H9 (cell line): ENCODE data around the gene LMO3. TPM values are rescaled to one million over a fixed set of nuclear protein-coding genes. Genes with fewer than 3 reads are reported as not detected.

Experiments
- DNase-seq: peaks from one replicate; pipeline ENCODE4 v3.0.0-alpha.2; 2017
- H2AFZ ChIP-seq: one replicate; pipeline ENCODE4 v1.6.1; 2013; ENCODE audit warnings: mild to moderate bottlenecking, low read length, control low read depth, moderate library complexity
- H2AK5ac ChIP-seq: 2 replicates; pipeline ENCODE4 v1.6.1; 2013; ENCODE audit warnings: low read length, control low read depth, mixed read lengths; ENCODE audit not compliant: insufficient read length
- H2BK120ac ChIP-seq: one replicate; pipeline ENCODE4 v1.6.1; 2013; ENCODE audit warnings: low read depth, mild to moderate bottlenecking, low read length, control low read depth, inconsistent platforms; ENCODE audit not compliant: poor library complexity, severe bottlenecking
- H2BK12ac ChIP-seq: 2 replicates; pipeline ENCODE4 v1.6.1; 2013; ENCODE audit warnings: low read length, control low read depth, mixed read lengths, low read depth; ENCODE audit not compliant: insufficient read length
- H2BK15ac ChIP-seq: 2 replicates; pipeline ENCODE4 v1.6.1; 2013; ENCODE audit warnings: low read depth, low read length, control low read depth
- H2BK20ac ChIP-seq: one replicate; pipeline ENCODE4 v1.6.1; 2013; ENCODE audit warnings: low read depth, mild to moderate bottlenecking, low read length, control low read depth, inconsistent platforms; ENCODE audit not compliant: poor library complexity, severe bottlenecking
- H2BK5ac ChIP-seq: 2 replicates; pipeline ENCODE4 v1.6.1; 2013; ENCODE audit warnings: low read length, control low read depth, mixed read lengths; ENCODE audit not compliant: insufficient read length
- H3K14ac ChIP-seq: 2 replicates; pipeline ENCODE4 v1.6.1; 2013; ENCODE audit warnings: low read length, control low read depth; ENCODE audit not compliant: insufficient read depth
- H3K18ac ChIP-seq: 2 replicates; pipeline ENCODE4 v1.6.1; 2013; ENCODE audit warnings: low read depth, mild to moderate bottlenecking, mixed read lengths, low read length, control low read depth; ENCODE audit not compliant: insufficient read length
- H3K23ac ChIP-seq: 2 replicates; pipeline ENCODE4 v1.6.1; 2013; ENCODE audit warnings: low read length, control low read depth, mixed read lengths, low read depth; ENCODE audit not compliant: insufficient read length
- H3K23me2 ChIP-seq: 2 replicates; pipeline ENCODE4 v1.6.1; 2013; ENCODE audit warnings: low read depth, mild to moderate bottlenecking, mixed read lengths, low read length, control low read depth; ENCODE audit not compliant: insufficient read length, poor library complexity, severe bottlenecking
- H3K27ac ChIP-seq: 2 replicates; pipeline ENCODE4 v1.5.1; 2013; ENCODE audit warnings: low read length, control low read depth, mixed read lengths, low read depth; ENCODE audit not compliant: insufficient read length
- H3K27me3 ChIP-seq: 2 replicates; pipeline ENCODE4 v1.6.1; 2013; ENCODE audit warnings: low read length, control low read depth, inconsistent platforms; ENCODE audit not compliant: insufficient read depth
- H3K4ac ChIP-seq: 2 replicates; pipeline ENCODE4 v1.6.1; 2013; ENCODE audit warnings: low read depth, mild to moderate bottlenecking, control low read depth, inconsistent platforms, low read length, moderate library complexity
- H3K4me1 ChIP-seq: 2 replicates; pipeline ENCODE4 v1.6.1; 2013; ENCODE audit warnings: low read length, control low read depth, inconsistent platforms; ENCODE audit not compliant: insufficient read depth
- H3K4me2 ChIP-seq: 2 replicates; pipeline ENCODE4 v1.6.1; 2013; ENCODE audit warnings: low read length, control low read depth, mixed read lengths; ENCODE audit not compliant: insufficient read length, insufficient read depth
- H3K56ac ChIP-seq: 2 replicates; pipeline ENCODE4 v1.6.1; 2013; ENCODE audit warnings: low read depth, mild to moderate bottlenecking, mixed read lengths, low read length, control low read depth; ENCODE audit not compliant: insufficient read length
- H3K79me1 ChIP-seq: 2 replicates; pipeline ENCODE4 v1.6.1; 2013; ENCODE audit warnings: low read depth, mild to moderate bottlenecking, moderate library complexity, low read length, control low read depth, inconsistent platforms; ENCODE audit not compliant: insufficient read depth, poor library complexity, severe bottlenecking
- H3K79me2 ChIP-seq: 2 replicates; pipeline ENCODE4 v1.6.1; 2013; ENCODE audit warnings: low read length, control low read depth, inconsistent platforms; ENCODE audit not compliant: insufficient read depth
- H3K9ac ChIP-seq: 2 replicates; pipeline ENCODE4 v1.6.1; 2013; ENCODE audit warnings: low read length, control low read depth, mixed read lengths; ENCODE audit not compliant: insufficient read length; ENCODE audit errors: extremely low read depth
- H3K9me3 ChIP-seq: one replicate; pipeline ENCODE4 v1.6.1; 2013; ENCODE audit warnings: low read depth, low read length, inconsistent platforms; ENCODE audit not compliant: control insufficient read depth
- H3T11ph ChIP-seq: one replicate; pipeline ENCODE4 v1.6.1; 2013; ENCODE audit warnings: mild to moderate bottlenecking, low read length, control low read depth, inconsistent platforms
- H4K20me1 ChIP-seq: one replicate; pipeline ENCODE4 v1.6.1; 2013; ENCODE audit not compliant: control insufficient read depth, insufficient read length, insufficient read depth
- H4K5ac ChIP-seq: 2 replicates; pipeline ENCODE4 v1.6.1; 2013; ENCODE audit warnings: low read depth, mild to moderate bottlenecking, mixed read lengths, low read length, control low read depth; ENCODE audit not compliant: insufficient read length
- H4K8ac ChIP-seq: replicated peaks from 2 replicates; pipeline ENCODE4 v1.6.1; 2013; ENCODE audit warnings: low read length, control low read depth, mixed read lengths, low read depth; ENCODE audit not compliant: insufficient read length
- H4K91ac ChIP-seq: 2 replicates; pipeline ENCODE4 v1.6.1; 2013; ENCODE audit warnings: low read depth, mild to moderate bottlenecking, moderate library complexity, mixed read lengths, low read length, control low read depth; ENCODE audit not compliant: insufficient read length
- H3K27ac Mint-ChIP-seq, 3 experiments: 2 replicates in 2 of 3; 3 replicates in 1 of 3; pipeline ENCODE4 v1.8.0; 2020 to 2021; ENCODE audit warnings: mixed read lengths in 3 of 3, mild to moderate bottlenecking in 1 of 3, moderate library complexity in 1 of 3
- H3K27me3 Mint-ChIP-seq: 2 replicates; pipeline ENCODE4 v1.8.0; 2021; ENCODE audit warnings: low read depth, mild to moderate bottlenecking, moderate library complexity, mixed read lengths
- H3K36me3 Mint-ChIP-seq, 3 experiments: 2 replicates in 2 of 3; 3 replicates in 1 of 3; pipeline ENCODE4 v1.8.0; 2020 to 2021; ENCODE audit warnings: low read depth in 3 of 3, mixed read lengths in 3 of 3; ENCODE audit not compliant: insufficient read depth in 1 of 3
- H3K4me1 Mint-ChIP-seq, 2 experiments: 2 replicates each; pipeline ENCODE4 v1.8.0; 2020; ENCODE audit warnings: mixed read lengths in 2 of 2
- H3K4me3 Mint-ChIP-seq, 2 experiments: 2 replicates in 1 of 2; 3 replicates in 1 of 2; pipeline ENCODE4 v1.8.0; 2020 to 2021; ENCODE audit warnings: mild to moderate bottlenecking in 2 of 2, mixed read lengths in 2 of 2, moderate library complexity in 1 of 2
- H3K9me3 Mint-ChIP-seq, 2 experiments: 2 replicates in 1 of 2; 3 replicates in 1 of 2; pipeline ENCODE4 v1.8.0; 2020; ENCODE audit warnings: mild to moderate bottlenecking in 2 of 2, mixed read lengths in 2 of 2, moderate library complexity in 1 of 2
- WGBS: extraction: QIAGEN DNeasy Blood & Tissue Kit; methylation state at CpG from one replicate; pipeline ENCODE4 v1.1.7; 2013; ENCODE audit warnings: missing lambda C conversion rate, low lambda C conversion rate, mixed read lengths; ENCODE audit not compliant: insufficient read length; ENCODE audit errors: extremely low coverage; 5-methylcytosine and 5-hydroxymethylcytosine counted together
- total RNA-seq: library from RNA; stranded (reverse); gene quantifications from 2 replicates; pipeline ENCODE4 v1.2.1, GENCODE V29; 2021
- TF ChIP-seq, protein P1 (sequence below): fragments of 200-600 bp; sonication (generic); conservative IDR thresholded peaks from 3 replicates; pipeline ENCODE4 v1.8.0; 2021; ENCODE audit warnings: antibody characterized with exemption, mild to moderate bottlenecking

Gene LMO3
- total RNA-seq, 1 experiment from 2014 or later = not detected

DNA sequence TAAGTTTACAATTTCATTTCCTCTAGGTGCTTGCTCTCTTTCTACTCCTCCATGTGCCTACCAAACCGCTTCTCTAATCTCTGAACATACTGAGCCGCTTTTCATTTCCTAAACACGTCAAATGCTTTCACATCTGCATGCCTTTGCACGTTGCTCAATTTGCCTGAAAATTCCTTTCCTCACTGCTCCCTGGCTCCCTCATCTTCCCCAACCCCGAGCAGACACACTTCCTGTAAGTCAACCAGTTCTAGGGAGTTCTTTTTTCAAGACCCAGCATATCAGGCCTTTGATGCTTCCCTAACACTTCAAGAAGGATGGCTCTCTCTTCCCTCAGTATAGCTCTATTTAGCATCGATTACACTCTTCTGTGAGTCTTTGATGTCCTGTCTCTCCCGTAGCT lies 50.3 kb downstream of the LMO3 start:
- Histone ChIP-seq H4K20me1 (no peaks in the 10 kb centered on the region), H3K4ac (no peak overlapping the region), H3K79me2 (no peaks in the 10 kb centered on the region), H3K18ac (no peak overlapping the region), H3K27me3 (no peaks in the 10 kb centered on the region), H2AK5ac (no peak overlapping the region), H3K79me1 (no peaks in the 10 kb centered on the region), H4K5ac (no peak overlapping the region), H4K8ac (no peak overlapping the region), H3K9me3 (no peaks in the 10 kb centered on the region), H3K4me1 (no peaks in the 10 kb centered on the region; the same call in 1 of the 2 replicates), H3K27ac (no peak overlapping the region), H2BK20ac (no peak overlapping the region), H2BK120ac (no peak overlapping the region), H4K91ac (no peak overlapping the region), H3T11ph (no peak overlapping the region), H2BK12ac (no peak overlapping the region), H3K4me2 (no peak overlapping the region), H3K23ac (no peak overlapping the region), H2AFZ (no peak overlapping the region), H2BK5ac (no peak overlapping the region), H3K14ac (no peak overlapping the region), H3K56ac (no peak overlapping the region), H2BK15ac (no peak overlapping the region), H3K9ac (no peak overlapping the region), H3K23me2 (no peaks in the 10 kb centered on the region)
- peaks cover 27 to 36% of the 10 kb centered on the region in 2 experiments for H3K4me1 Mint-ChIP-seq
- no CpG with 5 or more reads among the region's 7 CpGs for WGBS
- H3K4me3 Mint-ChIP-seq = no peak overlapping the region
- no peaks in the 10 kb centered on the region for H3K36me3 Mint-ChIP-seq
- H3K9me3 Mint-ChIP-seq = no peaks in the 10 kb centered on the region
- peak; percentile 56 for DNase-seq
- TF ChIP-seq, protein P1, sequence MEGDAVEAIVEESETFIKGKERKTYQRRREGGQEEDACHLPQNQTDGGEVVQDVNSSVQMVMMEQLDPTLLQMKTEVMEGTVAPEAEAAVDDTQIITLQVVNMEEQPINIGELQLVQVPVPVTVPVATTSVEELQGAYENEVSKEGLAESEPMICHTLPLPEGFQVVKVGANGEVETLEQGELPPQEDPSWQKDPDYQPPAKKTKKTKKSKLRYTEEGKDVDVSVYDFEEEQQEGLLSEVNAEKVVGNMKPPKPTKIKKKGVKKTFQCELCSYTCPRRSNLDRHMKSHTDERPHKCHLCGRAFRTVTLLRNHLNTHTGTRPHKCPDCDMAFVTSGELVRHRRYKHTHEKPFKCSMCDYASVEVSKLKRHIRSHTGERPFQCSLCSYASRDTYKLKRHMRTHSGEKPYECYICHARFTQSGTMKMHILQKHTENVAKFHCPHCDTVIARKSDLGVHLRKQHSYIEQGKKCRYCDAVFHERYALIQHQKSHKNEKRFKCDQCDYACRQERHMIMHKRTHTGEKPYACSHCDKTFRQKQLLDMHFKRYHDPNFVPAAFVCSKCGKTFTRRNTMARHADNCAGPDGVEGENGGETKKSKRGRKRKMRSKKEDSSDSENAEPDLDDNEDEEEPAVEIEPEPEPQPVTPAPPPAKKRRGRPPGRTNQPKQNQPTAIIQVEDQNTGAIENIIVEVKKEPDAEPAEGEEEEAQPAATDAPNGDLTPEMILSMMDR = no peak
- no peaks in the 10 kb centered on the region for H3K27me3 Mint-ChIP-seq
- H3K27ac Mint-ChIP-seq = peak overlapping the region in 1 of 3 experiments; percentile 22; a peak in 2 of 7 replicates
